ENCODE measurements around the gene TCF4.

DNA sequence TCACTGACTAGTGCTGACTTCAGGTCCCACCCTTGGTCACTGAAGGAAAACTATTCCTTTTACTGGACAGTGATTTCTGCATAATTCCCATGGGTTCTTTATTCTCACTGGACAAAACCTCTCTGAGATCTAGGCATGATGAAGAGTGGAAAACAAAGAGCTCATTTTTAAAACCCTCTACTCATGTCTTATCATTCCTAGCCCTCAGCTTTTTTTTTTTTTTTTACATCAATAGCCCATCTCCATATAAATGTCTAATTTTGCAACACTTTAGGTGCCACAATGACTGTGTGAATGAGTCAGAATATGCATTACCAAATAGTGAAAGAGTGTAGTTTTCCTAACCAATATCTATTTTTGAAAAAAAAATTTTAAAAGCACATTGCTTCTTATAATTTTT is 74.8 kb downstream of the TCF4 start:
- TF ChIP-seq POLR2AphosphoS5 (IDR thresholded peaks at IDR 0.05; ENCODE audit: low read depth, low read length) (no peak), POLR2A (IDR thresholded peaks at IDR 0.05; ENCODE audit: low read depth, low read length) (no peak), POU2F2 (IDR thresholded peaks at IDR 0.05; ENCODE audit: low read depth, low read length) (no peak)
